HCT116 (cell line): Measurements from ENCODE around the gene CWH43. TPM values are rescaled to one million over a fixed set of nuclear protein-coding genes. Genes with fewer than 3 reads are reported as not detected.

Experiments
- ATAC-seq: fragments of 200-7000 bp; cut with Tn5 transposase; 2 replicates; pipeline ENCODE4 v1.9.1; 2020; ENCODE audit warnings: mild to moderate bottlenecking, moderate library complexity
- BruUV-seq: library from RNA; stranded (reverse); fragments of 400-500 nt; replicated peaks from 2 replicates; lab custom pipeline; 2021; lab: Mats Ljungman, UMichigan
- CTCF ChIA-PET: fragments of 300-600 bp; sonication (Branson Sonifier 250); formaldehyde crosslinking; loops from one replicate; lab custom pipeline; 2021; ENCODE audit warnings: antibody characterized with exemption; lab: Charles Lee
- POLR2A ChIA-PET: fragments of 300-600, 350-600 bp; sonication (Branson Sonifier 250); formaldehyde crosslinking; loops from one replicate; lab custom pipeline; 2021; ENCODE audit warnings: antibody characterized with exemption; lab: Charles Lee
- RAD21 ChIA-PET, 2 experiments: fragments of 300-600 bp; sonication (Branson Sonifier 250); formaldehyde crosslinking; loops; one replicate each; lab custom pipeline; 2023; ENCODE audit warnings: low total read pairs in 2 of 2; ENCODE audit not compliant: uncharacterized antibody in 2 of 2, unreplicated experiment in 2 of 2, low non-redundant PET in 1 of 2; lab: Charles Lee
- DNase-seq: peaks from one replicate; pipeline ENCODE4 v3.0.0-alpha.2; 2010; ENCODE audit warnings: low read depth, low spot score
- H2AFZ ChIP-seq: fragments of 200-600 bp; shearing (Covaris generic), sonication (generic); 2 replicates; pipeline ENCODE4 v1.6.1; 2017; ENCODE audit warnings: low read depth, mixed run types, mixed read lengths, antibody characterized with exemption, low read length; ENCODE audit not compliant: poor library complexity, severe bottlenecking
- H3K27ac ChIP-seq: 2 replicates; pipeline ENCODE4 v1.5.1; 2012; ENCODE audit warnings: low read depth, low read length
- H3K27me3 ChIP-seq: fragments of 200-600 bp; sonication (generic); 2 replicates; pipeline ENCODE4 v1.6.1; 2016; ENCODE audit warnings: mixed run types, low read length, mixed read lengths; ENCODE audit not compliant: insufficient read depth
- H3K36me3 ChIP-seq, 2 experiments: fragments of 200-500 bp in 1 of 2; fragments of 200-600 bp in 1 of 2; sonication (Bioruptor generic) in 1 of 2; sonication (generic) in 1 of 2; 2 replicates each; pipeline versions ENCODE4 v1.5.1 to v1.6.1; 2014 to 2016; ENCODE audit warnings: low read length in 2 of 2, inconsistent platforms in 1 of 2, mixed read lengths in 1 of 2, mixed run types in 1 of 2; ENCODE audit not compliant: insufficient read depth in 2 of 2, control insufficient read depth in 1 of 2
- H3K4me1 ChIP-seq, 2 experiments: fragments of 200-600 bp in 1 of 2; sonication (generic) in 1 of 2; 2 replicates each; pipeline versions ENCODE4 v1.5.1 to v1.6.1; 2012 to 2017; ENCODE audit warnings: low read length in 2 of 2, inconsistent platforms in 1 of 2, mild to moderate bottlenecking in 1 of 2, mixed read lengths in 1 of 2, mixed run types in 1 of 2, moderate library complexity in 1 of 2; ENCODE audit not compliant: insufficient read depth in 2 of 2, control insufficient read depth in 1 of 2
- H3K4me2 ChIP-seq: fragments of 200-600 bp; sonication (generic); 2 replicates; pipeline ENCODE4 v1.6.1; 2017; ENCODE audit warnings: mixed run types, low read length, mixed read lengths
- H3K4me3 ChIP-seq, 2 experiments: fragments of 200-600 bp in 1 of 2; sonication (generic) in 1 of 2; replicated peaks in 1 of 2; 2 replicates each; pipeline ENCODE4 v1.5.1; 2011 to 2016; ENCODE audit warnings: low read length in 2 of 2, control low read depth in 1 of 2, low read depth in 1 of 2, mild to moderate bottlenecking in 1 of 2, mixed read lengths in 1 of 2, mixed run types in 1 of 2
- H3K79me2 ChIP-seq: fragments of 200-600 bp; sonication (generic); 2 replicates; pipeline ENCODE4 v1.6.1; 2017; ENCODE audit warnings: mild to moderate bottlenecking, mixed run types, low read length, moderate library complexity, mixed read lengths; ENCODE audit not compliant: insufficient read depth
- H3K9ac ChIP-seq: fragments of 200-600 bp; sonication (generic); 2 replicates; pipeline ENCODE4 v1.6.1; 2016; ENCODE audit warnings: low read length, mixed read lengths
- H3K9me2 ChIP-seq: fragments of 200-600 bp; sonication (generic), shearing (Covaris generic); 2 replicates; pipeline ENCODE4 v1.6.1; 2017; ENCODE audit warnings: mixed run types, mild to moderate bottlenecking, moderate library complexity; ENCODE audit not compliant: insufficient read depth
- H3K9me3 ChIP-seq, 2 experiments: fragments of 200-500 bp in 1 of 2; fragments of 200-600 bp in 1 of 2; sonication (Bioruptor generic) in 1 of 2; sonication (generic) in 1 of 2; 2 replicates each; pipeline ENCODE4 v1.6.1; 2014 to 2017; ENCODE audit warnings: low read length in 2 of 2, mixed read lengths in 2 of 2, inconsistent platforms in 1 of 2, low read depth in 1 of 2, mild to moderate bottlenecking in 1 of 2, mixed run types in 1 of 2, moderate library complexity in 1 of 2; ENCODE audit not compliant: control insufficient read depth in 1 of 2, insufficient read depth in 1 of 2
- H4K20me1 ChIP-seq: fragments of 200-600 bp; sonication (generic), shearing (Covaris generic); 2 replicates; pipeline ENCODE4 v1.6.1; 2017; ENCODE audit warnings: mixed run types, mild to moderate bottlenecking, moderate library complexity; ENCODE audit not compliant: insufficient read depth
- CBX3 ChIP-seq: IDR thresholded peaks from 2 replicates; pipeline ENCODE4 v1.6.1; 2012; ENCODE audit warnings: low read depth
- CEBPB ChIP-seq: IDR thresholded peaks from 2 replicates; pipeline ENCODE4 v1.6.1; 2012; ENCODE audit warnings: low read depth
- ELF1 ChIP-seq: IDR thresholded peaks from 2 replicates; pipeline ENCODE4 v1.6.1; 2012; ENCODE audit warnings: low read depth, borderline replicate concordance
- EZH2 ChIP-seq: fragments of 200-600 bp; sonication (generic); IDR thresholded peaks from 2 replicates; pipeline ENCODE4 v1.6.1; 2017; ENCODE audit warnings: antibody characterized with exemption, mixed run types
- EZH2phosphoT487 ChIP-seq: fragments of 200-600 bp; IDR thresholded peaks from 2 replicates; pipeline ENCODE4 v1.6.1; 2018; ENCODE audit warnings: antibody characterized with exemption, borderline replicate concordance
- JUND ChIP-seq: IDR thresholded peaks from 2 replicates; pipeline ENCODE4 v1.6.1; 2012
- POLR2A ChIP-seq: IDR thresholded peaks from 2 replicates; pipeline ENCODE4 v1.7.0; 2011; ENCODE audit warnings: borderline replicate concordance; ENCODE audit not compliant: insufficient read depth, insufficient read length; ENCODE audit errors: extremely low read depth
- POLR2AphosphoS5 ChIP-seq: IDR thresholded peaks from 2 replicates; pipeline ENCODE4 v1.6.1; 2011; ENCODE audit warnings: mild to moderate bottlenecking, low read depth, low read length, moderate library complexity
- RAD21 ChIP-seq: IDR thresholded peaks from 2 replicates; pipeline ENCODE4 v1.6.1; 2012; ENCODE audit warnings: low read depth, mild to moderate bottlenecking
- SP1 ChIP-seq: IDR thresholded peaks from 2 replicates; pipeline ENCODE4 v1.6.1; 2012; ENCODE audit warnings: low read depth
- TCF7L2 ChIP-seq: IDR thresholded peaks from 2 replicates; pipeline ENCODE4 v1.7.0; 2011; ENCODE audit warnings: borderline replicate concordance, inconsistent platforms; ENCODE audit not compliant: insufficient read depth, insufficient read length; ENCODE audit errors: extremely low read depth
- ZFX ChIP-seq: fragments of 450-650 bp; IDR thresholded peaks from 2 replicates; pipeline ENCODE4 v1.6.1; 2017
- ZNF274 ChIP-seq: fragments of 200-500 bp; sonication (Bioruptor generic); IDR thresholded peaks from 2 replicates; pipeline ENCODE4 v1.6.1; 2014; ENCODE audit warnings: mild to moderate bottlenecking, low read depth, low read length, inconsistent platforms
- intact Hi-C: fragments of 100-400 bp; cut with micrococcal nuclease; formaldehyde crosslinking; loops from 2 replicates; pipeline ENCODE4 v1.10.0; 2022
- total RNA-seq: library from RNA; stranded (reverse); gene quantifications from one replicate; pipeline ENCODE4 v1.2.1, GENCODE V29; 2021; ENCODE audit not compliant: unreplicated experiment
- TF ChIP-seq, protein P1 (sequence below): IDR thresholded peaks from 2 replicates; pipeline ENCODE4 v1.6.1; 2011; ENCODE audit warnings: mild to moderate bottlenecking, low read length, moderate library complexity; ENCODE audit not compliant: insufficient replicate concordance; ENCODE audit errors: extremely low read depth
- TF ChIP-seq, protein P2 (sequence below): IDR thresholded peaks from 2 replicates; pipeline ENCODE4 v1.6.1; 2012

Gene CWH43
- total RNA-seq, 1 experiment from 2014 or later, result not detected

DNA sequence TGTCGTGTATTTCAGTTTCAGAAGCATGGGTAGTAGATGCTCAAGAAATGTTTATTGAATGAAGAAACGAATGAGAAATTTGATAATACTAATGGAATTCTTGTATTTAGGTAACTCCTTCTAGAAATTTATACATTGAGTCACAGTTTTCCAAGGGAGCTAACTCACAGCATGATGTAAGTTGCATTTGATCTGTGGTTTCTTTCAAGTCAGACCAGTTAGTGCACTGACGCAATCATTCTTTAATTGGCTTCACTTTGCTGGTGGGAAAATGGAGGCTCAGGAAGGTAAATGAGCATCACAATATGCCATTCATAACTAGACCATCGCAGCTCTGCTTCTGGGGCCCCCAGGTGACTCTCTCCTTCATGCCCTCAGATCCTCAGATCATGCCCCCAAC, 17.3 kb upstream of the CWH43 start:
- H3K27me3 ChIP-seq, result no peaks in the 10 kb centered on the region
- BruUV-seq, result no TSS peak
- H3K4me1 ChIP-seq, result peaks cover 0 to 14% of the 10 kb centered on the region in 2 experiments; a peak in 2 of 4 replicates
- no peaks in the 10 kb centered on the region for H3K9me2 ChIP-seq
- no peak overlapping the region for H2AFZ ChIP-seq
- no peaks in the 10 kb centered on the region for H4K20me1 ChIP-seq
- H3K9me3 ChIP-seq, result no peaks in the 10 kb centered on the region
- H3K4me2 ChIP-seq, result no peak overlapping the region
- intact Hi-C loops, result no loop called here
- H3K36me3 ChIP-seq, result no peaks in the 10 kb centered on the region
- H3K79me2 ChIP-seq, result no peaks in the 10 kb centered on the region
- no peak overlapping the region for H3K27ac ChIP-seq
- H3K9ac ChIP-seq, result no peak overlapping the region
- ATAC-seq, result no peak
- ChIA-PET POLR2A (interaction anchor here (0.9 kb wide), 1 partner anchor 60 kb away, joined by 3 read pairs; no protein-coding TSS in a partner anchor), RAD21 (no interaction called here), CTCF (no interaction called here)
- H3K4me3 ChIP-seq, result no peak overlapping the region
- no peak for DNase-seq
- TF ChIP-seq, protein P1, sequence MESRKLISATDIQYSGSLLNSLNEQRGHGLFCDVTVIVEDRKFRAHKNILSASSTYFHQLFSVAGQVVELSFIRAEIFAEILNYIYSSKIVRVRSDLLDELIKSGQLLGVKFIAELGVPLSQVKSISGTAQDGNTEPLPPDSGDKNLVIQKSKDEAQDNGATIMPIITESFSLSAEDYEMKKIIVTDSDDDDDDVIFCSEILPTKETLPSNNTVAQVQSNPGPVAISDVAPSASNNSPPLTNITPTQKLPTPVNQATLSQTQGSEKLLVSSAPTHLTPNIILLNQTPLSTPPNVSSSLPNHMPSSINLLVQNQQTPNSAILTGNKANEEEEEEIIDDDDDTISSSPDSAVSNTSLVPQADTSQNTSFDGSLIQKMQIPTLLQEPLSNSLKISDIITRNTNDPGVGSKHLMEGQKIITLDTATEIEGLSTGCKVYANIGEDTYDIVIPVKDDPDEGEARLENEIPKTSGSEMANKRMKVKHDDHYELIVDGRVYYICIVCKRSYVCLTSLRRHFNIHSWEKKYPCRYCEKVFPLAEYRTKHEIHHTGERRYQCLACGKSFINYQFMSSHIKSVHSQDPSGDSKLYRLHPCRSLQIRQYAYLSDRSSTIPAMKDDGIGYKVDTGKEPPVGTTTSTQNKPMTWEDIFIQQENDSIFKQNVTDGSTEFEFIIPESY, result no peak
- TF ChIP-seq ZFX (no peak), CBX3 (no peak), JUND (no peak), POLR2A (no peak), ELF1 (no peak), POLR2AphosphoS5 (no peak), RAD21 (no peak), SP1 (0 out of 2 replicates have a peak, but pooled peaks have one; percentile 12), TCF7L2 (no peak), ZNF274 (no peak), EZH2 (no peak), CEBPB (peak; percentile 70), EZH2phosphoT487 (no peak)
- TF ChIP-seq, protein P2, sequence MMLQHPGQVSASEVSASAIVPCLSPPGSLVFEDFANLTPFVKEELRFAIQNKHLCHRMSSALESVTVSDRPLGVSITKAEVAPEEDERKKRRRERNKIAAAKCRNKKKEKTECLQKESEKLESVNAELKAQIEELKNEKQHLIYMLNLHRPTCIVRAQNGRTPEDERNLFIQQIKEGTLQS, result 0 out of 2 replicates have a peak, but pooled peaks have one; percentile 15
